ENCODE measurements around the gene EBNA1BP2. TPM values are rescaled to one million over a fixed set of nuclear protein-coding genes. Genes with fewer than 3 reads are reported as not detected.

Gene EBNA1BP2
- total and polyA plus RNA-seq, 2 donors from 2014 or later, result 52.5 to 98.8 TPM

DNA sequence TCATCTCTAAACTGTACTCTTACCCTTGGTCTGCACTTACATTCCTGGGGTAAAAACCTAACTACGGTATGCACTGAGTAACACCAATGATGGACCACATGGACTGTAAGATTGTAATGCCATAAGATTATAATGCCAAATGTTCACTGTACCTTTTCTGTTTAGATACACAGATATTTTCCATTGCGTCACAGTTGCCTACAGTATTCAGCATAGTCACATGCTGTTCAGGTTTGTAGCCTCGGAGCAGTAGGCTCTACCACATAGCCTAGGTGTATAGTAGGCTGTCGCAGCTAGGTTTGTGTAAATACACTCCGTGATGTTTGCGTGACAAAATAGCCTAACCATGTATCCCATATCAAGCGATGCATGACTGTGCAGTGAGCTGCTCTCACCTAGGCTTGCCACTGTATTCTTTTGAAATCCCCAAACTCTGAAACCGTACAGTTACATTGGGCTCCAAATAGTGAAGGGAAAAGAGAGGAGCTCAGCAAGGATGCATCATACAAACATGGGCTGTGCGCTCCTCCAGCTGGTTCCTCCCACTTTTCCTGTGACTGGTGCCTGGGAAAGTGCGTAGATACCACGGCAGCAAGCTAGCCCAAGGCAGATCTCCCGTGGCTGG is 35.3 kb upstream of the EBNA1BP2 start:
- no peaks in the 10 kb centered on the region for H3K36me3 ChIP-seq (ENCODE audit: control insufficient read depth in 2 of 3, insufficient read depth in 3 of 3, low read length in 3 of 3)
- H3K9me3 ChIP-seq (ENCODE audit: control insufficient read depth in 2 of 3, insufficient read depth in 1 of 3, low read length in 3 of 3), result no peaks in the 10 kb centered on the region
- peak overlapping the region in 2 of 3 donors; percentile 2 to 23 for H3K4me3 ChIP-seq (ENCODE audit: low read length in 3 of 3)
- no peak overlapping the region for H3K9ac ChIP-seq (ENCODE audit: low read length in 3 of 3)
- TF ChIP-seq, protein P1, sequence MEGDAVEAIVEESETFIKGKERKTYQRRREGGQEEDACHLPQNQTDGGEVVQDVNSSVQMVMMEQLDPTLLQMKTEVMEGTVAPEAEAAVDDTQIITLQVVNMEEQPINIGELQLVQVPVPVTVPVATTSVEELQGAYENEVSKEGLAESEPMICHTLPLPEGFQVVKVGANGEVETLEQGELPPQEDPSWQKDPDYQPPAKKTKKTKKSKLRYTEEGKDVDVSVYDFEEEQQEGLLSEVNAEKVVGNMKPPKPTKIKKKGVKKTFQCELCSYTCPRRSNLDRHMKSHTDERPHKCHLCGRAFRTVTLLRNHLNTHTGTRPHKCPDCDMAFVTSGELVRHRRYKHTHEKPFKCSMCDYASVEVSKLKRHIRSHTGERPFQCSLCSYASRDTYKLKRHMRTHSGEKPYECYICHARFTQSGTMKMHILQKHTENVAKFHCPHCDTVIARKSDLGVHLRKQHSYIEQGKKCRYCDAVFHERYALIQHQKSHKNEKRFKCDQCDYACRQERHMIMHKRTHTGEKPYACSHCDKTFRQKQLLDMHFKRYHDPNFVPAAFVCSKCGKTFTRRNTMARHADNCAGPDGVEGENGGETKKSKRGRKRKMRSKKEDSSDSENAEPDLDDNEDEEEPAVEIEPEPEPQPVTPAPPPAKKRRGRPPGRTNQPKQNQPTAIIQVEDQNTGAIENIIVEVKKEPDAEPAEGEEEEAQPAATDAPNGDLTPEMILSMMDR (IDR thresholded peaks at IDR 0.05; ENCODE audit: borderline replicate concordance, extremely low read depth, insufficient read depth), result no peak
- FAIRE-seq (no peak), DNase-seq (no peak)
- H3K27ac ChIP-seq (ENCODE audit: low read depth in 2 of 2, low read length in 2 of 2), result peak overlapping the region; percentile 47 to 63
- intact Hi-C loops (cut with DNase I), result no loop called here
- H3K27me3 ChIP-seq (ENCODE audit: control insufficient read depth, insufficient read depth, low read length), result no peaks in the 10 kb centered on the region
- H3K4me1 ChIP-seq (ENCODE audit: control insufficient read depth in 2 of 3, insufficient read depth in 2 of 3, low read depth in 1 of 3, low read length in 3 of 3), result peaks cover 4 to 14% (median 11%) of the 10 kb centered on the region in 3 donors

DNA sequence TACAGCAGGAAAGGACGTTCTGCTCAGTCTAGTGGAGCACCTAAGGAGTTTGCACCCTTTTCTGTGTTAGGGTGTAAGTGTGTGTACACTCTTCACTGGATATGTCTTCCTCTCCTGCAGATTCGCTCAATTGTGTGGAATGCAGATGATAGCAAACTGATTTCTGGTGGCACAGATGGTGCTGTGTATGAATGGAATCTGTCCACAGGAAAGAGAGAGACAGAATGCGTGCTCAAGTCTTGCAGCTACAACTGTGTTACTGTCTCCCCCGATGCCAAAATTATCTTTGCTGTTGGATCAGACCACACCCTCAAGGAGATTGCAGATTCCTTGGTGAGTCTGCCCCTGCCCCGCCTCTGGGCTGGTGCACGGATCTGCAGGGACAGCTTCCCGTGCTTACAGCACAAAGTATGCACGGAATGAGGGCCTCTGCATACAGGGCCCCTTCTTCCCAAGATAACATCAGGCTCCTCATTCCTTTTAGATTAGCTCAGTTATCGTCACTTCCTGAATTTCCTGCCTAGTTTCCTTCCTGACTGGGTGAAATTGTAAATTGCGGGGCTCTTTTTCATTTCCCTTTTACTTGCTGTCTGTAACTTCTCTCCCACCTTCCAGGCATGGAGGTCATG is 34.6 kb upstream of the EBNA1BP2 start:
- FAIRE-seq, result no peak
- no peaks in the 10 kb centered on the region for H3K27me3 ChIP-seq (ENCODE audit: control insufficient read depth, insufficient read depth, low read length)

DNA sequence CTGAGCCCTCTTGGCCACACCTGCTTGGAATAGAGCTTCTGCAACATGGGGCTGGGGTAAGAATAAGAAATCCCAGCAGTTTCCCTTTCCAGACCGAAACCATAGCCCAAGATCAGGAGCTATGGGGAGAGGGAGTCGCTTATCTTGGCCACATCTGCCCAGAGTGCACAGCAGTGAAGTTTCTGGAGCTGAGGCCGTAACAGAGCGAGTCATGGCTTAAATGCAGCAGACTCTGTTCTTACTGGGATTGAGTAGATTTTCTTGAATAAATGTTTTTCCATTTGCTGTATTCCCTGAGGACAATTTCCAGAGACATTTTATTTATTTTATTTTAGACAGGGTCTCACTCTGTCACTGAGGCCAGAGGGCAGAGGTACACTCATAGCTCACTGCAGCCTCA is 33.6 kb upstream of the EBNA1BP2 start:
- peaks cover 4 to 14% (median 11%) of the 10 kb centered on the region in 3 donors for H3K4me1 ChIP-seq (ENCODE audit: control insufficient read depth in 2 of 3, insufficient read depth in 2 of 3, low read depth in 1 of 3, low read length in 3 of 3)
- TF ChIP-seq, protein P1 (IDR thresholded peaks at IDR 0.05; ENCODE audit: borderline replicate concordance, extremely low read depth, insufficient read depth), result no peak
- FAIRE-seq (no peak), DNase-seq (no peak)
- H3K9ac ChIP-seq (ENCODE audit: low read length in 3 of 3), result no peak overlapping the region
- intact Hi-C loops (cut with DNase I), result no loop called here
- no peaks in the 10 kb centered on the region for H3K36me3 ChIP-seq (ENCODE audit: control insufficient read depth in 2 of 3, insufficient read depth in 3 of 3, low read length in 3 of 3)
- no peak overlapping the region for H3K4me3 ChIP-seq (ENCODE audit: low read length in 3 of 3)
- no peaks in the 10 kb centered on the region for H3K9me3 ChIP-seq (ENCODE audit: control insufficient read depth in 2 of 3, insufficient read depth in 1 of 3, low read length in 3 of 3)
- H3K27ac ChIP-seq (ENCODE audit: low read depth in 2 of 2, low read length in 2 of 2), result no peak overlapping the region
- H3K27me3 ChIP-seq (ENCODE audit: control insufficient read depth, insufficient read depth, low read length), result no peaks in the 10 kb centered on the region

More for the DNA sequence above, 34.6 kb upstream of the EBNA1BP2 start:
- no peaks in the 10 kb centered on the region for H3K36me3 ChIP-seq (ENCODE audit: control insufficient read depth in 2 of 3, insufficient read depth in 3 of 3, low read length in 3 of 3)
- H3K9me3 ChIP-seq (ENCODE audit: control insufficient read depth in 2 of 3, insufficient read depth in 1 of 3, low read length in 3 of 3), result no peaks in the 10 kb centered on the region
- H3K9ac ChIP-seq (ENCODE audit: low read length in 3 of 3), result no peak overlapping the region
- TF ChIP-seq, protein P1 (IDR thresholded peaks at IDR 0.05; ENCODE audit: borderline replicate concordance, extremely low read depth, insufficient read depth), result no peak
- H3K4me3 ChIP-seq (ENCODE audit: low read length in 3 of 3), result peak overlapping the region in 2 of 3 donors; percentile 2 to 23
- DNase-seq, result peak; percentile 48 to 84 (median 72)
- intact Hi-C loops (cut with DNase I), result no loop called here
- peak overlapping the region; percentile 47 to 63 for H3K27ac ChIP-seq (ENCODE audit: low read depth in 2 of 2, low read length in 2 of 2)
- H3K4me1 ChIP-seq (ENCODE audit: control insufficient read depth in 2 of 3, insufficient read depth in 2 of 3, low read depth in 1 of 3, low read length in 3 of 3), result peaks cover 4 to 14% (median 11%) of the 10 kb centered on the region in 3 donors

Data from kidney (tissue), 14 donors.